ENCODE data around the gene PEX14. TPM values are rescaled to one million over a fixed set of nuclear protein-coding genes. Genes with fewer than 3 reads are reported as not detected.

PEX14 gene
- total RNA-seq, 4 donors from 2014 or later = 8.1 to 17.8 (median 15.8) TPM

- in situ Hi-C loops (cut with MboI; ENCODE audit: low sequenced_read_pairs in 4 of 4) = no loop called here
- DNase-seq (no peak), ATAC-seq (no peak)
- TF ChIP-seq POLR2A (IDR thresholded peaks at IDR 0.05) (no peak), CTCF (IDR thresholded peaks at IDR 0.05 in 4 of 5, conservative IDR thresholded peaks at IDR 0.05 in 1 of 5) (no peak)
- intact Hi-C loops (cut with DNase I; ENCODE audit: low total_unique reads) = no loop called here
- peaks cover 0 to 3% of the 10 kb centered on the region in 2 donors for H3K36me3 ChIP-seq
- H3K4me1 ChIP-seq = peaks cover 25 to 39% of the 10 kb centered on the region in 2 donors
- no peaks in the 10 kb centered on the region for H3K9me3 ChIP-seq
- H3K4me3 ChIP-seq = no peak overlapping the region
- H3K27me3 ChIP-seq = no peaks in the 10 kb centered on the region
- no peak overlapping the region for H3K27ac ChIP-seq
These were observed 42.4 kb downstream of the PEX14 start for GRCh38 chr1:10516925-10517676.

- no peaks in the 10 kb centered on the region for H3K27me3 ChIP-seq
- in situ Hi-C loops (cut with MboI; ENCODE audit: low sequenced_read_pairs in 4 of 4) (no loop called here), intact Hi-C loops (cut with DNase I; ENCODE audit: low total_unique reads) (no loop called here)
- ATAC-seq (no peak), DNase-seq (no peak)
- TF ChIP-seq CTCF (IDR thresholded peaks at IDR 0.05 in 4 of 5, conservative IDR thresholded peaks at IDR 0.05 in 1 of 5) = no peak
- no peak for TF ChIP-seq POLR2A (IDR thresholded peaks at IDR 0.05)
- no peaks in the 10 kb centered on the region for H3K9me3 ChIP-seq
- H3K4me1 ChIP-seq = peaks cover 21 to 34% of the 10 kb centered on the region in 2 donors
- no peak overlapping the region for H3K27ac ChIP-seq
- H3K4me3 ChIP-seq = no peak overlapping the region
- peaks cover 0 to 3% of the 10 kb centered on the region in 2 donors for H3K36me3 ChIP-seq
These were observed 42.9 kb downstream of the PEX14 start for GRCh38 chr1:10517677-10517982.

GRCh38 chr1:10519016-10519417 is 44.3 kb downstream of the PEX14 start:
- Histone ChIP-seq H3K9me3 (no peaks in the 10 kb centered on the region), H3K4me1 (peaks cover 21 to 26% of the 10 kb centered on the region in 2 donors), H3K36me3 (peaks cover 0 to 3% of the 10 kb centered on the region in 2 donors), H3K4me3 (no peak overlapping the region), H3K27me3 (no peaks in the 10 kb centered on the region), H3K27ac (no peak overlapping the region)
- DNase-seq (no peak), ATAC-seq (no peak)
- TF ChIP-seq POLR2A (IDR thresholded peaks at IDR 0.05) = no peak
- TF ChIP-seq CTCF (IDR thresholded peaks at IDR 0.05 in 4 of 5, conservative IDR thresholded peaks at IDR 0.05 in 1 of 5) = no peak
- in situ Hi-C loops (cut with MboI; ENCODE audit: low sequenced_read_pairs in 4 of 4) (no loop called here), intact Hi-C loops (cut with DNase I; ENCODE audit: low total_unique reads) (no loop called here)

- H3K36me3 ChIP-seq = peaks cover 0 to 3% of the 10 kb centered on the region in 2 donors
- intact Hi-C loops (cut with DNase I; ENCODE audit: low total_unique reads) (no loop called here), in situ Hi-C loops (cut with MboI; ENCODE audit: low sequenced_read_pairs in 4 of 4) (no loop called here)
- H3K27ac ChIP-seq = no peak overlapping the region
- no peaks in the 10 kb centered on the region for H3K9me3 ChIP-seq
- H3K4me3 ChIP-seq = no peak overlapping the region
- ATAC-seq (no peak), DNase-seq (no peak)
- TF ChIP-seq CTCF (IDR thresholded peaks at IDR 0.05 in 4 of 5, conservative IDR thresholded peaks at IDR 0.05 in 1 of 5) (no peak), POLR2A (IDR thresholded peaks at IDR 0.05) (no peak)
- no peaks in the 10 kb centered on the region for H3K27me3 ChIP-seq
- peaks cover 16 to 18% of the 10 kb centered on the region in 2 donors for H3K4me1 ChIP-seq
These were observed 45.7 kb downstream of the PEX14 start for GRCh38 chr1:10520497-10520896.

GRCh38 chr1:10520952-10521351 is 46.2 kb downstream of the PEX14 start:
- in situ Hi-C loops (cut with MboI; ENCODE audit: low sequenced_read_pairs in 4 of 4) (no loop called here), intact Hi-C loops (cut with DNase I; ENCODE audit: low total_unique reads) (no loop called here)
- ATAC-seq (no peak), DNase-seq (no peak)
- Histone ChIP-seq H3K4me3 (no peak overlapping the region), H3K27me3 (no peaks in the 10 kb centered on the region), H3K27ac (no peak overlapping the region), H3K9me3 (no peaks in the 10 kb centered on the region), H3K36me3 (peaks cover 0 to 3% of the 10 kb centered on the region in 2 donors), H3K4me1 (peaks cover 11 to 13% of the 10 kb centered on the region in 2 donors)
- TF ChIP-seq POLR2A (IDR thresholded peaks at IDR 0.05) = no peak
- no peak for TF ChIP-seq CTCF (IDR thresholded peaks at IDR 0.05 in 4 of 5, conservative IDR thresholded peaks at IDR 0.05 in 1 of 5)
